Suppressor macrophage (primary cell): ENCODE results near the gene TMEM131.
"Not testable (repeated sequence)": the region's sequence is repeated elsewhere in the genome, so short reads cannot be mapped to it uniquely, and the experiment has no call there.

Source experiments
- DNase-seq, 4 experiments: peaks; one replicate each; pipeline ENCODE4 v3.0.0-alpha.2; 2020 to 2022

TMEM131 gene

DNA sequence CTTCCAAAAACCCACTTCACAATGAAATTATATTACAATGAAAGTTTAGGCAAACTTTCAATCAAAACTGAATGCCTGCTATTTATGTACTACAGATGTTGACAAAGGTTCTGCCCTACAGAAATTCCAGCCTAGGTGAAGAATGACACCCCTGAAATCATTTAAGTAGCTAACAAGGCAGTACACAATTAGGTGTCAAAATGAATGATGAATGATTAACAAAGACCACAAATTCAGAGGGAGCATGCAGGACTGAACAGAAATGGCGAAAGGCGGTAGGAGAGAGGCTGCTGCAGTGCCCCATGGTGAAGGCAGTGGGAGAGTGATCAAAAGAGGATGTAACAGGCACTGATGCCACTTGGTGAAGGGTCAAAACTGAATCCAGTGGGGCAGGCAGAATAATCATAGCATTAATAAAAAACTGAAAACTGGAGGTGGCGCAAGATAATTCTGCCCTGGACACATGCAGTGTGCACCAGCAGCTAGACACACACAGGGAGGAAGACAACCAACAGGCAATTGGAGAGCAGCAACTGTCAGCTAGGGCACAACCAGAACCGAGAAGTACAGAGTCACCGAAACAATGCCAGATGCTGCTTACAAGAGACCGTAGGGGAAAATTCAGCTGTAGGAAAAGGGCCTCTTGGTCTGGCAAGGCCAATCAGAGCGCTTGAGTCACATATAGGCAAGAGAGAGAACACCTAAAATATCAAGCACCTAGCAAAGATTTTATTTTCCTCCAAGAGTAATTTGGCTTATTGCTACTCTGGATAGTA, 4.5 kb downstream of the TMEM131 start:
- peak; percentile 12 to 55 (median 50) for DNase-seq

DNA sequence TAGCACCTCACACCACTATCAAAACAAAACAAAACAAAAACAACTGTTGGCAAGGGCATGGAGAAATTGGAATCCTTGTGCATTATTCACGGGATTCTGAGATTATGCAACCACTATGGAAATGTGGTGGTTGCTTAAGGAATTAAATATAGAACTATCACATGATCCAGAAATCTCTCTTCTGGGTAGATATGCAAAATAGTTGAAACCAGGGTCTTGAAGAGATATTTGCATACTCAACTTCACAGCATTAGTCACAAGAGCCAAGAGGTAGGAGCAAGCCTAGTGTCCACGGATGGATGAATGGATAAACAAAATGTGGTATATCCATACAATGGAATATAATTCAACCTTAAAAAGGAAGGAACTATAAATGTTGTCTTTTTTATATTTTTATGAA, 7.0 kb downstream of the TMEM131 start:
- DNase-seq = no peak

DNA sequence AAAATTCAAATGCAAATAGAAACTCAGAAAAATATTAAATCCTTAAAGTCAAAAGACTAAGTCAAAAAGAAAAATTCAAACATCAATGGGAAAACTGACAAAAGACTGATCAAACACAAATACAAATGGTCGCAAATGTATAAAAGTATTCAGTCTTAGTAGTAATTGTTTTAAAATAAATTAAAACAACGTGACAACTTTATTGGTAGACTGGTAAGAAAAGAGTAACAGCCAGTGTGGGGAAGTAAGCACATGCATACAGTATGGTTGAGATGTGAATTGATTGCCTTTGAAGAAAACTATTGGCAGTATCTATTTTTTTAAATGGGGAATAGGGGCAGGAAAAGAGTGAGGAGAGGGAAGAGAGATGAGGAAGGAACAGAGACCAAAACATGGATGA, 9.8 kb downstream of the TMEM131 start:
- no peak for DNase-seq

DNA sequence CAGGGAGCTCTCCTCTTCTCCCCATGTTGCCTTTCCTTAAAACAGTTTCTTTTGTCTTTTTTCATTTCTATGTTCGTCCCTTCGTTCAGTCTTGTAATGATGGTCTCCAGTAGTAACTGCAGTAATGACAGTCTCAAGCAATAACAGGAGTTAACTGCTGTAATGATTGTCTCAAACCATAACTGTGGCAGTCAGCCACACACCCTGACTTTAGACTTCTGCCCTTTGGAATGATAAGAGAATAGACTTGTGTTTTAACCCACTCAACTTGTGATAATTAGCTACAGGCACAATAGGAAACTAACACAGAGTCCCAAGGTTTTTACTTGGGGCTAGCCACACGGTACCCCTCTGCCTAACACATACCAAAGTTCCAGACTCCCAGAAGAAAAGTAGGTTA, 12.1 kb downstream of the TMEM131 start:
- no peak for DNase-seq

DNA sequence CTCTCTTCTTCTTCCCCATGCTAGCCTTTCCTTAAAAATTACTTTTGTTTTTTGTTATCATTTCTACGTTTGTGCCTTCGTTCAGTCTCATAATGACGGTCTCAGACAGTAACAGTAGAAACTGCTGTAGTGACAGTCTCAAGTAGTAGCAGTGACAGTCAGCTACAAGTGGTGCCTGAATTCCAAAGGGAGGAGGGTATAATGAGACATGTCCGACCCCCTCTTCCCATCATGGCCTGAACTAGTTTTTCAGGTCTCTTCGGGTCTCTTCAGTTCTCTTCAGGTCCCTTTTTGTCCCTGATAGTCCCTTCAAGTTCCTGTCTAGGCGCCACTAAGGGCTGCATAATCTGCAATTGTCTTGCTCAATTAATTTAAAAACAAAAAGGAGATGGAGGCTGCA, 12.6 kb downstream of the TMEM131 start:
- no peak for DNase-seq

DNA sequence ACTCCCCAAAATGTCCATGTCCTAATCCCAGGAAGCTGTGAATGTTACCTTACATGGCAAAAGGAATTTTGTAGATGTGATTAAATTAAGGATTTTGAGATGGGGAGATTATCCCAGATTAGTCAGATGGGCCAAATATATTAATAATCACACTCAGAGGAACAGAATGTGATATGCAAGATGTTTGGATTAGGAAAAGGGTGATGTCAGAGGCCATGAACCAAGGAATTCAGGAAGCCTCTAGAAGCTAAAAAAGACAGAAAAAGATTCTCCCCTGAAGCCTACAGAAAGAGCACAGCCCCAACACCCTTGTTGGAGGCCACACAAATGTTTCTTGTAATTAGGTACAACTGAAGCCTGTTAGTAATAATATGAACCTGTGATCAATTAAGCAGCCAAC, 13.1 kb downstream of the TMEM131 start:
- DNase-seq = no peak

DNA sequence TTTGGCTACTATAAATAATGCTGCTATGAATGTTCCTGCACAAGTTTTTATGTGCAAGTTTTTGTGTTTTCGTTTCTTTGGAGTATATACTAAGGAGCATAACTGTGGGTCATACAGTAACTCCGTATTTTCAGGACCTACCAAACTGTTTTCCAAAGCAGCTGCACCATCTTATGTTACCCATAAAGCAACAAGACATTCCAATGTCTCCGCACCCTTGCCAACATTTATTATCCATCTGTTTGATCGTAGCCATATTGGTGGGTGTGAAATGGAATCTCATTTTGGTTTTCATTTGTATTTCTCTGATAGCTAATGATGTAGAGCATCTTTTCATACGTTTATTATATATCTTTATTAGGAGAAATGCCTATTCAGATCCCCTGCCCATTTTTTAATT, 13.8 kb downstream of the TMEM131 start:
- no peak for DNase-seq

DNA sequence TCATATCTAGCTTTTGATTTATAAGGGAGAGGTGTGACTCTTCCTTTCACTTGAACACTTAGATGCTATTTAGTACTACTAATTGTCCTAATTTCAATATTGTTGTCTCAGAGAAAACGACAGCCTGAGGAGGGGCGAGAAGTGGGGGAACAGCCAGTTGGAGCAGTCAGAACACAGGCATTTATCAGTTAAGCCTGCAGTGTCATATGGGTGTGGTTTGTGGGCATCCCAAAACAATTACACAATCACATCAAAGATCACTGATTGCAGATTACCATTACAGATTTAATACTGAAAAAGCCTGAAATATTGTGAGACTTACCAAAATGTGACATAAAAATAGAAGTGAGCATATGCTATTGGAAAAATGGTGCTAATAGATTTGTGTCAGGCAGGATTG, 15.8 kb downstream of the TMEM131 start:
- no peak for DNase-seq

DNA sequence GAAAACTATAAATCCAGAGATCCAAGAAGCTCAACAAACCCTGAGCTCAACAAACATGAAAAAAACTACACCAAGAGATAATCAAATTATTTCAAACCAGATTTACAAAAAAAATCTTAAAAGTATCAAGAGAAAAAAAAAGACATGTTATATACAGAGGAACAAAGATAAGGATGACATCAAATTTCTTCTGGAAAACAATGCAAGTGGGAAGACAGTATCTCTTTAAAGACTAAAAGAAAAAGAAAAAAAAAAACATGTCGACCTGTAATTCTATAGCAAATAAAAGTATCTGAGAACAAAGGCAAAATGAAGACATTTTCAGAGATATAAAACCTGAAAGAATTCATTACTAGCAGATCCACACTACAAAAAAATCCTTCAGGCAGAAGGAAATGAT, 21.3 kb downstream of the TMEM131 start:
- no peak for DNase-seq

DNA sequence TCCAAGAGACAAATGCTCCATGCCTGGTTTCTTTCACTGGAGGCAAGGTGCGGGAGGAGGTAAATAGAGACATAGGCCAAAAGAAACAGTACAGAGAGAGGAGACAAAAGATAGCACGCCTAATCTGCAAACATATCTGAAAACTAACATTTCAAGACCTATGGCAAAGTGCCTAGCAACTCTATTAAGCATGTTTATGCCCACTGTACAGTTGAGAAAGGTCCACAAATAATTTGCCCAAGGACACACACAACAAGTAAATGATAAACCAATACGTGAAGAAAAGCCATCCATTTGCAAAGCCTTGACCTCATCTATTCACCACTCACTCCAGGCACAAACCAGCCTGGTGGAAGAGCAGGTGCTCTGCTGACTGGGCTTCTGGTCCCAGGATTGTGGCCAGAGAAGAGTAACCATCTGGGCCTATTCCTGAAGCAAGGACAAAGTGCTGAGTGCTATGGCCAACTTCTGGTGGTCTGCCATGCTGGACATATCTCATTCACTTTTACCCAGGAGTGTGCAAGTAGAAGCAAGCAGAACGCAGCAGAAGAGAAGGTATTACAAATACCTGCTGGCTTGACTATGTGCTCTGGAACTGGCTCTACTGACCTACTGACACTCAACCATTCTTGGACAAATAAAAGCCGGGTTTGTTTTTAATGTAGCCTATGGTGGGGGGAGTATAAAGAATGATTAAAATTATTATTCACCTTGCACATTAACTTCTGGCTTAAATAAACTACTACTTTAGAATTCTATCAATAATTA, 25.3 kb downstream of the TMEM131 start:
- DNase-seq = no peak

DNA sequence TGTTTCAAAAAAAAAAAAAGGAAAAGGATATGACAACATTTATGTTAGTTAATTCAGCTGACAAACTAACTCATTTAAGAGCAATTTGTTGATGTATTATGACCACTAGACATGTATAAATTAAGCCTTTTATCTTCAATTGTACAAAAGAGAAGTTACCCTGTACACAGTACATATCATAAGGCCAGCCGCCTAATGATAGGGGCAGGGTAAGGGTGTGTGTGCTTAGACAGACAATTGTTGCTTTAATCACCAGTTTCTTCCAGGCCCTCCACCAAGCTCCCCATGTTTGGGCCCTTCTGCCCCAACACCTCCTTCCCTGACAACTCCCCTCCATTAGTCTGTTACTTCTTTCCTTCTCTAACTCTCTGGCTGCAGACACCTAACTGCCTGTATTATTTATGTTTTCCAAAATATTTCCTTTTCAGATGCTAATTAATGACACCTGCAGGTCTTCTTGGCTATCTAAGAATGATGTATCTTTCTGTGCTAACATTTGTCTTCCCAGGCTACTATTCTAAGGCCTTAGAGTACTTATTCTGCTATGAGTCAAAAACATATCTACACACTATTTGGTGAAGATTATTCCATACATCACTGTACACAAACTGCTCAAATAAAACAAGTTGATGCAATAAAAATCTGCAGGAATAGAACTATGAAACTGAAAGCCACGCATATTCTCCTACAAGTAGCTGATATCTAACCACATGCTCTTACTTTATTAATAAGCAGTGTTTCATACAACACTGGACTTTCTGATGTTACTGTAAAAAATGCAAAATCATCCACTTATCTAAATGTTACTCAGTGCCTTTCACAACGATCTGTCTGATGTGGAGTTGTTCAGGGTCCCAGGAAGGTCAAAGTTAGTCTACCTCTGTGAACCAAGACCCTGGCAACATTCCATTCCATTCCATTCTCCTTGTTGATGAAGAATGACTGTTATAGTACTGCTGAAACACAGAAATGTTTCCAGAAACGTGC, 26.4 kb downstream of the TMEM131 start:
- DNase-seq = no peak

DNA sequence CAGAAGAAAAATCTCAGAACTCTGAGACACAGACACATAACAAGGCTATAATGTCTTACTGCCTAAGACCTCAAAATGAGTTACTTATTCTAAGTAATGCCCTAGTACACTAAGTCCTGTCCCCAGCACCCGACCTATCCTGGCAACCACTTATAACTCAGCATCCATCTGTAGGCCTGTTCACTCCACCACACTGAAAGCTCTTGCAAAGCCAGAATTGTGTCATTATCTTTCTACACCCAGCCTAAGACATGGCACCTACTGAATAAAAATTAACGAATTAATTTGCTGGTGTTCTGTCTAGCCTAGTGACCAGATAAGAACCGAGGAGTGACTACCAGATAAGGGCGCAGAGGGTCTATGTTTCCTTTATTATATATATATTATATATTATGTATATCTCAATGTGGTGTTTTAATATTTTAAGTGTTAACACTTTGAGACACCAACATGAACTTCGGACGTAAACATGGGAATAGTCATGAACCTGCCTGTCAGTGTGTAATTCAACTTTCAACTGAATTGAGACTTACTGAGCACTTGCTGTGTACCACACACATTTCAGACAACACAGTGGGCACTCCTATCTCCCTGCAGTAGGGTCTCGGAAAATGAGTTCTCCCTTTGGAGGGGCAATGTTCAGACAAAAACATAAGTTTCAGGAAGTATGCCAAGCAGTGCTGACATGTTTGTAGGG, 27.7 kb downstream of the TMEM131 start:
- DNase-seq = no peak

DNA sequence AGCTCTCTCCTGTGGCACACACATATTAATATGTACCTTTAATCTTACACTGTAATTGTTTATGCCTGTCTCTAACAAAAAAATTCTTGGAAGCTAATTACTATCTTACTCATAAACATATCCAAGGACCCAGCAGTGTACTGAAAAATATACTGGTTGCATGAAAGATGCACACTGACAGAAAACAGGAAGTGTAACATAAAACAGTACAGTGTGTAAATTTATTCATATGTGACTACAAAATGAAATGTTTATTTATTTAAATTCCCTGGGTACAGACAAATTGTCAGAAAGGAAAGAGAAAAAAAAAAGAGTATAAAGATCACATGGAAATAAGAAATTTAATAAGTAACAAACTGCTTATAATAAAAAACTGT, 28.5 kb downstream of the TMEM131 start:
- DNase-seq = no peak

DNA sequence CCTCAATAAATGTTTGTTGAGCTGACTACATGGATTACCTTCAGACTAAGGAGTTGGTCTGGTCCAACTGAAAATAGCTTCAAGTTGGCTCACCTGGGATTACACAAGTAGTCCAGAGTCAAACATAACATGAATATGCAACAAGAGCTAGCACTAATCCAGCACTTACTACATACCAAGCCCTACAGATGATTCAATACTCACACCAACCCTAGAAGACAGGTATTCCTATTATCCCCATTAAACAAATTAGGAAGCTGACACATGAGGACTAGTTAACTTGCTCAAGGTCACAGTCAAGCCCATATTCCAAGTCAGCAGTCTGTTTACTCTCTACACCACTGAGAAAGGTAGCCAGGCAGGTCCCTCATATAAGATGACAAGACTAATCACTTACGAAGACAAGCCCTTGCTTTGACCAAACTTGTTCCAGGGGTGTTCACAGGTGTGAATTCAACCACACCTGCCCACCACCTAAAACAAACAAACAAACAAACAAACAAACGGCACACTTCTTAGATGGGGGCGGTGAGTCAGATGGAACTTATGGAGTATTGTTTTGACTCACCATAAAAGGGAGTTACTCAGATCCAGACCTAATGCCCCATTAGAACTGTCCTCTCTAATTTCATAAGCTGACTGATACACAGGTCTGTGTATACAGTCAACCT, 29.1 kb downstream of the TMEM131 start:
- no peak for DNase-seq

DNA sequence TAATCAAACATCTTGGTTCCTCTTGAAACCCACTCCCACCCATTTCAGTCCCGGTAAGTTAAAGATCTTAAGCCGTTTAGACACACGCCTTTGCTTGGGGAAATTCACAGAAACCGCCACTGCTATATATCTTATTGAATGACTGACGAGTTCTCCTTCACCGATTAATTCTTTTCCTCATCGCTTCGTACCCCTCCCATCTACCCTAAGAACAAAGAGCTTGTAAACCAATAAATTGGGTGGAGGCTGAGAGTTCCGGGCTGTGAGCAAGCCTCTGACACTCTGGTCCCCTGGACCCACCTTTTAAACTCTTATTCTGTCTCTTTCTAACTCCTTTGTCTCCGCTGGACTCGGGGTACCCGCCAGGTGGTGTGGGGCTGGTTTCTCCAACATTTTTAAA, 30.6 kb downstream of the TMEM131 start:
- DNase-seq = no peak

DNA sequence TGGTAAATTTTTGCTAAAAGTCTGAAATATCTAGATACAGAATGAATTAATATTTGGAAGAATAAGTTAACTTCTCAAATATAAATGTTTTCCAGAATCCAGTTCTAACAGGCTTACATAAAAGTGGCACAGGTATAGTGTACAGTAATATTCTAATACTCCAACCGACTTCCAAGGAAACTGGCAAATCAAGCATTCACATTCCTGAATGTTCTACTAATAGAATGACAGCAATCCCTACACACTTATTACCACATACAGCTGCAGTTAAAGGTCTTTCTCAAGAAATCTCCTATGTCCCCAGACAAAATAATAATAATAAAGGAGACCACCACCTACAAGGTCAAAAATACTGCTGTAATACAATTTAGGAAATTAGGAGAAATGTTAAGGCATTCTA, 31.9 kb downstream of the TMEM131 start:
- no peak for DNase-seq

DNA sequence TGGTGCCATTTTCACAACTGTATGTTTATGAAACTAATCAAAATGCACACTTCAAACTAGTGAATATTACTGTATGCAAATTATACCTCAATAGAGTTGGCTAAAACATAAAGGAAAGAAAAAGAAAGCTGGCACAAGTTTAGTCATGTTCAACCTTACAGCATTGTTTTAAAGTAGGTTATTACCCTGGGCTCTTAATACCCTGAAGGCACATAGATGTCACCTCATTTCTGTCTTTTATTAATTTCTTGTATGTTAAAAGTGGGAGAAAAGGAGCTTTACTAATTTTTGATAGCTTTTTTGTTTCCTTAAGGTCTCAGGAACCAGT, 32.7 kb downstream of the TMEM131 start:
- DNase-seq = no peak

DNA sequence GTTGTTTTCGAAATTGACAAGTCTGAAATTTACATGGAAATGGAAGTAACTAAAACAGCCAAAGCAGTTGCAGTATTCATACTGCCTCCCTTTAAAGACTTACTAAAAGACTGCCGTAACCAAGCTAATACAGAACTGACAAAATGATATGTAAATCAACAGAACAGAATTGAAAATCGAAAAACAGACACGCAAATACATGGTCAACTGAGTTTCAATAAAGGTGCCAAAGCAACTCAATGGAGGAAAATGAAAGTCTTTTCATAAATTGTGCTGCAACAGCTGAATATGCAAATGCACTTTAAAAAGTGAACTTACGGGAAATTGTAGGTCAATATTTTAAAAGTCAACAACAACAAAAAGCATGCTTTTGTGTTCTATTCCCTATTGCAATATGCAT, 34.2 kb downstream of the TMEM131 start:
- DNase-seq = no peak

DNA sequence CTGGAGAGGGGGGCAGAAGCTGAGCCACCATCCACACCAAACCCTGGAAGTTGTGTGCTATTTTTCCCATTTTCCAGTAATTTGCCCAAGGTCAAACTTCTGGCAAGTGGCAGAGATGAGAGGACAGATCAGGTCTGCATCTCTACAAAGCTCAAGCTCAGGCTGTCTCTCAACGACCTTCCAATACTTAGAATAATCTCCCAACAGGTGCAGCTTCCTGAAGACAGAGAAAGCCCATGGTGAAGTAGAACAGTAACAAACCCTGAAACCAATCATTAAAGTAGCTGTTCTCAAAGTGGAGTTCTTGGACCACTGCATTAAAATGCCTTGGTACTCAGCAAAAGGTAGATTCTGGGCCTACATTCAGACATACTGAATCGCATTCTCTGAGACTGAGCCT, 37.6 kb downstream of the TMEM131 start:
- no peak for DNase-seq

DNA sequence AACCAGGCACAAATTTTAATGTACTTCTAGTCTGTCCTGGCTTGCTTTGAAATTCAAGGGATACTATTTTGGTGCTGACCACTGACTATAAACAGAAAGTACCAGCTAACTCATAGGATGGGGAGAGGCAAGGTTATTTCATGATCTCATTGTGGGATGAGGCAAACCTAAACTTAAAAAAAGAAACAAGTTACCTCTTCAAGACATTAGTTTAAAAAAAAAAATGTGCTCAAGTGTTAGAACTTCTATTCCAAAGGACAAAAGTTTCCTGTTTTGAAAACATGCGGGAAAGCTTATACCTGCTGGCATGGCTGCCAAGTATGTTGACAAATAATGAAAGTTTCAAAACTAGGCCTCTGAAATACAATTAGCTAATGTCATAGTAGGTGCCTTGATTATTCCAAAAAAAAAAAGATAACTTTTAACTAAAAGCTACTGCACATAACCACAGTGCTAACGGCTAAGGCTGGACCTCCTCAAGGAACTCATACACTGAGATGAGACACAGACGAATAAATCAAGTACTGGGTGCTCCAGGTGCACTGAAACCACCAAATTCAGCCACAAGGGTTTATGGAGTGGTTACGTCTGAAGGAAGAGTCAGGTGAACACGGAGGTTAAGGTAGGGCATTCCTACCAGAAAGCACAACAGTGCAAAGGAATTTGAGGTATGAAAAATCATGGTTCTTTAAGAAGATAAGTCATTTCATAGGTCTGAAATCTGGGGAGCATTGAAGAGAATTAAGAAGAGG, 38.1 kb downstream of the TMEM131 start:
- DNase-seq = no peak

DNA sequence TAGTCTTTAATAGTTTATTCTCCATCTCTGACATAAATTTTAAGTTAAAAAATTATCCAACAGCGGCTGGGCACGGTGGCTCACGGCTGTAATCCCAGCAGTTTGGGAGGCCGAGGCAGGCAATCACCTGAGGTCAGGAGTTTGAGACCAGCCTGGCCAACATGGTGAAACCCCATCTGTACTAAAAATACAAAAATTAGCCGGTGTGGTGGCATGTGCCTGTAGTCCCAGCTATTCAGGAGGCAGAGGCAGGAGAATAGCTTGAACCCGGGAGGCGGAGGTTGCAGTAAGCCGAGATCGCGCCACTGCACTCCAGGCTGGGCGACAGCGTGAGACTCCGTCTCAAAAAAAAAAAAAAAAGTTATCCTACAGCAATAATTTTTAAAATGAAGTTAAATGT, 39.0 kb downstream of the TMEM131 start:
- not testable (repeated sequence) for DNase-seq
